Activated CD4-positive, alpha-beta memory T cell treated with anti-CD3 and anti-CD28 coated beads, Interleukin-2, amount 10 ng/mL, durations not matched to agents 7 days and 5 days (primary cell): ENCODE data around the gene CLEC4G. TPM values are rescaled to one million over a fixed set of nuclear protein-coding genes. Genes with fewer than 3 reads are reported as not detected.

ENCODE experiments used
- CTCF ChIA-PET: fragments of 350-600 bp; sonication (Branson Sonifier 250); formaldehyde crosslinking; loops from one replicate; lab custom pipeline; 2021; ENCODE audit warnings: antibody characterized with exemption, inconsistent platforms; lab: Charles Lee
- POLR2A ChIA-PET: fragments of 350-600 bp; sonication (Branson Sonifier 250); formaldehyde crosslinking; loops from one replicate; lab custom pipeline; 2021; ENCODE audit warnings: antibody characterized with exemption; lab: Charles Lee
- DNase-seq: peaks from one replicate; pipeline ENCODE4 v3.0.0-alpha.2; 2020
- H3K27ac Mint-ChIP-seq: one replicate; pipeline ENCODE4 v1.8.0; 2021; ENCODE audit warnings: mild to moderate bottlenecking, mixed read lengths
- H3K27me3 Mint-ChIP-seq: one replicate; pipeline ENCODE4 v1.8.0; 2021; ENCODE audit warnings: mixed read lengths
- H3K36me3 Mint-ChIP-seq: one replicate; pipeline ENCODE4 v1.8.0; 2021; ENCODE audit warnings: low read depth, mixed read lengths
- H3K4me1 Mint-ChIP-seq: one replicate; pipeline ENCODE4 v1.8.0; 2021; ENCODE audit warnings: mixed read lengths
- H3K4me3 Mint-ChIP-seq: one replicate; pipeline ENCODE4 v1.8.0; 2021; ENCODE audit warnings: mild to moderate bottlenecking, mixed read lengths
- H3K9me3 Mint-ChIP-seq: one replicate; pipeline ENCODE4 v1.8.0; 2021; ENCODE audit warnings: mixed read lengths
- total RNA-seq, 2 experiments: library from RNA; stranded (reverse); gene quantifications; one replicate each; pipeline ENCODE4 v1.2.3, GENCODE V29; 2021

The CLEC4G gene
- total RNA-seq, 2 experiments from 2014 or later, result not detected

DNA sequence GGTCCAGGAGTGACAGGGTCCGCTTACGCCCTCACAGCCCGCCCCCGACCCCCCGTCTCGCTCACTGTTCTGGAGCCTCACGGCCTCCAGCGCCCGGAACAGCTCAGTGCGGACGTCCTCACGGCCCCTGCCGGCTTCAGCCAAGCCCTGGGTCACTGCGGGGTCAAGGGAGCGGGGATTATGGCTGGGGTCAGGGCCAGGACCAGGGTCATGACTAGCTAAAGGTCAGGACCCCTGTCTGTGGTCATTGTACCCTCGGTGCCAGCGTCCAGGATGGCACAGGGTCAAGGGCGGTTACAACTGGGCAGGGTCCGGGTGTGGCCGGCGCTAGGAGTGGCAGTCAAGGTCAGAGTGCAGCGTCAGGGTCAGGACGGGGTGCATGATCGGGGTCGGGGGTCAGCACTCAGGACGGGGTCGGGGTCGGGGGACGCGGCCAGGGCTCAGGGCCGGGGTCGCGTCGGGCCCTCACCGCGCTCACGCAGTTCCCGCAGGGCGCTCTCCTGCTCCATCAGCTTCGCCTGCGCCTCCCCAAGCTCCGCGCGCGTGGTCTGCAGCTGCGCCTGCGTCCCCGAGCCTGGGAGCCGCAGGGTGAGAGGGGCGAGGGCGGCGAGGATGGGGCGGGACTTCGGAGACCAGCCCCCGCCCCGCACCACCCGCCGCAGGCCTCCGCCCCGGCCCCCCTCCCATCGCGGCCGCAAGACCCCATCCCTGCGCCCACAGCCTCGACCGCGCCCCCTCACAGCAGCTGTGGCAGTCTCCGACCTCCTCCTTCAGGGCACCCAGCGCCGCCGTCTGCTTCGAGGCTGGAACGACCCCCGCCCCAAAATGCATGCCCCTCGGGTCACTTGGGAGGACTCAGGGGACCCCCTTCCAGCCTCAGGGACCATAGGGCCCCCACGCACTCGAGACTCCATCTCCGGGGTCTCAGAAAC lies 1.4 kb downstream of the CLEC4G start:
- ChIA-PET POLR2A (no interaction called here), CTCF (no interaction called here)
- peaks cover 46% of the 10 kb centered on the region for H3K27me3 Mint-ChIP-seq
- H3K4me3 Mint-ChIP-seq, result no peak overlapping the region
- no peaks in the 10 kb centered on the region for H3K9me3 Mint-ChIP-seq
- H3K36me3 Mint-ChIP-seq, result no peaks in the 10 kb centered on the region
- H3K4me1 Mint-ChIP-seq, result no peaks in the 10 kb centered on the region
- no peak overlapping the region for H3K27ac Mint-ChIP-seq
- DNase-seq, result no peak

- CTCF ChIA-PET, result no interaction called here
These were observed 2.1 kb downstream of the CLEC4G start for GRCh38 chr19:7729831-7730285.

DNA sequence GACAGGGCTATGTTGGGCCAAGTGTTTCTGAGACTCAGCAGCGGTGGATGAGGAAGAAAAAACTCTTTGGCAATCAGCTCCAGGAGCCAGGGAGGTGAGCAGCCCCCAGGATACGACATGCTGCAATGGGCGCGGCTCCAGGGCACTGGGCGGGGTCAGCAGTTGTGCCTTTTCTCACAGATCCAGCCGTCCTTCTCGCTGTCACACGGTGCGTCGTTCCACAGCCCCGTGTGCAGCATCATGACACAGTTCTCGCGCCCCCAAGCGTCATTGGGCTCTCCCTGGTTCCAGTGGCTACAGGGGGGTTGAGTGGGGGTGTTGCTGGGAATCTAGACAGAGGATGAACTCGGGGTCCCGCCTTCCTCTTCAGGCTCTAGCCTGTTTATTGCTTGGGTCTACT lies 2.7 kb downstream of the CLEC4G start:
- POLR2A ChIA-PET, result no interaction called here

More at GRCh38 chr19:7729831-7730285, 2.1 kb downstream of the CLEC4G start:
- DNase-seq, result no peak
- H3K4me1 Mint-ChIP-seq, result no peaks in the 10 kb centered on the region
- H3K9me3 Mint-ChIP-seq, result no peaks in the 10 kb centered on the region
- H3K4me3 Mint-ChIP-seq, result no peak overlapping the region
- no peak overlapping the region for H3K27ac Mint-ChIP-seq
- POLR2A ChIA-PET, result no interaction called here
- no peaks in the 10 kb centered on the region for H3K36me3 Mint-ChIP-seq
- H3K27me3 Mint-ChIP-seq, result peaks cover 41% of the 10 kb centered on the region

DNA sequence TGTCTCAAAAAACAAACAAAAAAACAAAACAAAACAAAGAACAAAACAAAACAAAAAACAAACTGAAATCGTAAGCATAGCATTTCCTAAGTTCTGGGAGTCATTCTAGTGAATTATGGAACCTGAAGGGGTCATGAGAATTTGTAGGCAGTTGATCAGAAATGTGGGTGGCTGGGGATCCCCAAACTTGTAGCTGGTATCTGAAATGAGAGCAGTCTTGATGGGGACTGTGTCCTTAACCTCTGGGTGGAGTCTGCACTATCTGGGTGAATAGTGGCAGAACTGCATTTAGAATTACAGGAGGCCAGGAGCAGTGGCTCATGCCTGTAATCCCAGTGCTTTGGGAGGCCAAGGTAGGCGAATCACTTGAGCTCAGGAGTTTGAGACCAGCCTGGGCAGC lies 6.1 kb downstream of the CLEC4G start:
- H3K36me3 Mint-ChIP-seq, result no peaks in the 10 kb centered on the region
- no peak overlapping the region for H3K4me3 Mint-ChIP-seq
- no peak for DNase-seq
- ChIA-PET POLR2A (no interaction called here), CTCF (interaction anchor here (1.4 kb wide), 1 partner anchor 45 kb away, joined by 4 read pairs; the partner anchor contains the start of gene TRAPPC5)
- H3K27me3 Mint-ChIP-seq, result peaks cover 27% of the 10 kb centered on the region
- no peaks in the 10 kb centered on the region for H3K9me3 Mint-ChIP-seq
- no peaks in the 10 kb centered on the region for H3K4me1 Mint-ChIP-seq
- no peak overlapping the region for H3K27ac Mint-ChIP-seq

More for the DNA sequence above, 2.7 kb downstream of the CLEC4G start:
- no peak overlapping the region for H3K27ac Mint-ChIP-seq
- no peaks in the 10 kb centered on the region for H3K36me3 Mint-ChIP-seq
- peaks cover 37% of the 10 kb centered on the region for H3K27me3 Mint-ChIP-seq
- no peaks in the 10 kb centered on the region for H3K4me1 Mint-ChIP-seq
- H3K9me3 Mint-ChIP-seq, result no peaks in the 10 kb centered on the region
- no peak overlapping the region for H3K4me3 Mint-ChIP-seq
- DNase-seq, result no peak
- CTCF ChIA-PET, result interaction anchor here (1.0 kb wide), 1 partner anchor 30 kb away, joined by 3 read pairs; no protein-coding TSS in a partner anchor

DNA sequence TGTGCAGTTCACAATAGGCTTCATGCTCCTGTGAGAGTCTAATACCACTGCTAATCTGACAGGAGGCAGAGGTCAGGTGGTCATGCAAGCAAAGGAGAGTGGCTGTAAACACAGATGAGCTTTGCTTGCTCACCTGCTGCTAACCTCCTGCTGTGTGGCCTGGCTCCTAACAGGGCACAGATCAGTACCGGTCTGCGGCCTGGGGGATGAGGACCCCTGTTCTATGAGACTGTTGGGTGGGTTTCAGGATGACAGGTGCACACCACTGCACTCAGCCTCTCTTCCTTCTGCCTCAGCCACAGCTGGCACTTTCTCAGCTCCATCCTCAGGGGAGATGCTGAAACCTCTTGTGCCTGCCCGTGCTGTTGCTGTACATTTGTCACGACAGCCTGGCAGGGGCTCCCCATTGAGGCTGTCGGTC lies 9.7 kb downstream of the CLEC4G start:
- Mint-ChIP-seq H3K4me3 (no peak overlapping the region), H3K9me3 (no peaks in the 10 kb centered on the region), H3K36me3 (no peaks in the 10 kb centered on the region), H3K27me3 (peaks cover 2% of the 10 kb centered on the region), H3K27ac (no peak overlapping the region), H3K4me1 (no peaks in the 10 kb centered on the region)
- POLR2A ChIA-PET, result no interaction called here
- CTCF ChIA-PET, result interaction anchor here (1.0 kb wide), 1 partner anchor 41 kb away, joined by 3 read pairs; the partner anchor contains the start of gene TRAPPC5
- no peak for DNase-seq

DNA sequence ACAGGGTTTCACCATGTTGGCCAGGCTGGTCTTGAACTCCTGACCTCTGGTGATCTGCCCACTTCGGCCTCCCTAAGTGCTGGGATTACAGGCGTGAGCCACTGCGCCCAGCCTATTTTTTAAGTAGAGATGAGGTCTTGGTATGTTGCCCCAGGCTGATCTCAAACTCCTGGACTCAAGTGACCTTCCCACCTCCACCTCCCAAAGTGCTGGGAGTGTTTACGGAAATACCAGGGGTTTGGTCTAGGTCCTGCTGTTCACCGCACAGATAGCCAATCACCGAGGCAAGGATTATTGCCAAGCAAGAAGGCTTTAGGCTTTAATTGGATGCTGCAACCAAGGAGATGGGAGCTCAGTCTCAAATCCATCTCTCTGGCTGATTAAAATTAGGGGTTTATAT lies 11.6 kb downstream of the CLEC4G start:
- no peak for DNase-seq
- peaks cover 3% of the 10 kb centered on the region for H3K36me3 Mint-ChIP-seq
- no peak overlapping the region for H3K4me3 Mint-ChIP-seq
- H3K9me3 Mint-ChIP-seq, result peaks cover 5% of the 10 kb centered on the region
- no peak overlapping the region for H3K27ac Mint-ChIP-seq
- CTCF ChIA-PET, result no interaction called here
- POLR2A ChIA-PET, result no interaction called here
- no peaks in the 10 kb centered on the region for H3K4me1 Mint-ChIP-seq
- H3K27me3 Mint-ChIP-seq, result no peaks in the 10 kb centered on the region

GRCh38 chr19:7718668-7719067 lies 13.2 kb downstream of the CLEC4G start:
- Mint-ChIP-seq H3K4me3 (no peak overlapping the region), H3K36me3 (peaks cover 3% of the 10 kb centered on the region), H3K27me3 (no peaks in the 10 kb centered on the region), H3K4me1 (peaks cover 3% of the 10 kb centered on the region), H3K9me3 (peaks cover 5% of the 10 kb centered on the region), H3K27ac (no peak overlapping the region)
- ChIA-PET POLR2A (no interaction called here), CTCF (no interaction called here)
- DNase-seq, result no peak

DNA sequence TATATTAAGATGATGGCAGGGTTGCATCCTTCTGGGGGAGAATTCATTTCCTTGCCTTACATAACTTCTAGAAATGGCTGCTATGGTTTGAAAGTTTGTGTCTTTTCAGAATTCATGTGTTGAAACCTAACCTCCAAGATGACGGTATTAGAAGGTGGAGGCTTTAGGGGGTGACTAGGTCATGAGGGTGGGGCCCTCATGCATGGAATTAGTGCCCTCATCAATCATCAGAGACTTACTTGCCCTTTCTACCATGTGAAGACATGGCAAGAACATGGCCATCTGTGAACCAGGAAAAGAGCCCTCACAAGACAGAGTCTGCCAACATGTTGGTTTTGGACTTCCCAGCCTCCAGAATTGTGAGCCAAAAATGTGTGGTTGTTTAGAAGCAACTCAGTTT lies 15.1 kb downstream of the CLEC4G start:
- no peak for DNase-seq
- H3K27ac Mint-ChIP-seq, result no peak overlapping the region
- H3K36me3 Mint-ChIP-seq, result peaks cover 3% of the 10 kb centered on the region
- H3K9me3 Mint-ChIP-seq, result peaks cover 5% of the 10 kb centered on the region
- no peaks in the 10 kb centered on the region for H3K27me3 Mint-ChIP-seq
- H3K4me3 Mint-ChIP-seq, result no peak overlapping the region
- CTCF ChIA-PET, result no interaction called here
- POLR2A ChIA-PET, result no interaction called here
- H3K4me1 Mint-ChIP-seq, result peaks cover 3% of the 10 kb centered on the region

GRCh38 chr19:7715671-7716070 lies 16.2 kb downstream of the CLEC4G start:
- Mint-ChIP-seq H3K4me3 (no peak overlapping the region), H3K4me1 (peaks cover 5% of the 10 kb centered on the region), H3K36me3 (peaks cover 3% of the 10 kb centered on the region), H3K27ac (no peak overlapping the region), H3K27me3 (no peaks in the 10 kb centered on the region), H3K9me3 (peaks cover 5% of the 10 kb centered on the region)
- no peak for DNase-seq
- ChIA-PET CTCF (no interaction called here), POLR2A (no interaction called here)

DNA sequence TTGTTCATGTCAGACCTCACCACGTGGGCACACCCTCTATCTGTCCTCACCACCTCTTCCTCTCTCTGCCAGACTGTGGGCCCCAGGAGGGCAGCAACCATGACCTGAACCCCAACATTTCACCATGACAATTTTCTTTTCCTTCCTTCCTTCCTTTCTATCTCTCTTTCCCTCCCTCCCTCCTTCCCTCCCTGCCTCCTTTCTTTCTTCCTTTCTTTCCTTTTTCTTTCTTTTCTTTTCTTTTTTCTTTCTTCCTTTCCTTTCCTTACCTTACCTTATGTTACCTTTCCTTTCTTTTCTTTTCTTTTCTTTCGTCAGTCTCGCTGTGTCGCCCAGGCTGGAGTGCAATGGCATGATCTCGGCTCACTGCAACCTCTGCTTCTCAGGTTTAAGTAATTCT lies 21.3 kb downstream of the CLEC4G start:
- Mint-ChIP-seq H3K27ac (no peak overlapping the region), H3K4me3 (no peak overlapping the region), H3K36me3 (no peaks in the 10 kb centered on the region), H3K27me3 (peaks cover 6% of the 10 kb centered on the region), H3K9me3 (no peaks in the 10 kb centered on the region), H3K4me1 (peaks cover 25% of the 10 kb centered on the region)
- POLR2A ChIA-PET, result no interaction called here
- CTCF ChIA-PET, result no interaction called here
- no peak for DNase-seq

DNA sequence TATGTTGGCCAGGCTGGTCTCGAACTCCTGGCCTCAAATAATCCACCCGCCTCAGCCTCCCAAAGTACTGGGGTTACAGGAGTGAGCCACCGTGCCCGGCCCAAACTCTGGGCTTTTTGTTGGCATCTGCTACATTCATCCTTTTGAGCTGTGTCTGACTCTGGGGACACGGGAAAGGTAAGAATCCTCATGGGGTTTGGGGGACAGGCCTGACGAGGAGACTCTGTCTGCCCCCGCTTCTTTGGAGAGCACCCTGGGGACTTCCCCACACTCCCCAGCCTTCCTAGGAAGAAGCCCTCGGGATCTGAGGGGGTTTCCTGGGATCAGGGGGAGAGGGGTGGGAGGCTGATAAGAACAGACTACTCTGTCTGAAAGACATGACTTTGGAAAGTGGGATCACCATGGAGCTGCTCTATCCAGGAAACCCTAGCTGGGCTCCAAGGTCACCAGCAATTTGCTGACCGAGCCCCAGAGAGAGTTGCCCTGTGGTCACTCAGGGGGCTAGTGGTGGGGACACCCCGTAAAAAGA lies 21.9 kb downstream of the CLEC4G start:
- no peak for DNase-seq
- no peak overlapping the region for H3K4me3 Mint-ChIP-seq
- H3K9me3 Mint-ChIP-seq, result no peaks in the 10 kb centered on the region
- H3K27me3 Mint-ChIP-seq, result peaks cover 8% of the 10 kb centered on the region
- no peak overlapping the region for H3K27ac Mint-ChIP-seq
- H3K4me1 Mint-ChIP-seq, result peaks cover 31% of the 10 kb centered on the region
- ChIA-PET CTCF (interaction anchor here (2.5 kb wide), 1 partner anchor 29 kb away, joined by 8 read pairs; the partner anchor contains the start of gene TRAPPC5), POLR2A (no interaction called here)
- H3K36me3 Mint-ChIP-seq, result no peaks in the 10 kb centered on the region

DNA sequence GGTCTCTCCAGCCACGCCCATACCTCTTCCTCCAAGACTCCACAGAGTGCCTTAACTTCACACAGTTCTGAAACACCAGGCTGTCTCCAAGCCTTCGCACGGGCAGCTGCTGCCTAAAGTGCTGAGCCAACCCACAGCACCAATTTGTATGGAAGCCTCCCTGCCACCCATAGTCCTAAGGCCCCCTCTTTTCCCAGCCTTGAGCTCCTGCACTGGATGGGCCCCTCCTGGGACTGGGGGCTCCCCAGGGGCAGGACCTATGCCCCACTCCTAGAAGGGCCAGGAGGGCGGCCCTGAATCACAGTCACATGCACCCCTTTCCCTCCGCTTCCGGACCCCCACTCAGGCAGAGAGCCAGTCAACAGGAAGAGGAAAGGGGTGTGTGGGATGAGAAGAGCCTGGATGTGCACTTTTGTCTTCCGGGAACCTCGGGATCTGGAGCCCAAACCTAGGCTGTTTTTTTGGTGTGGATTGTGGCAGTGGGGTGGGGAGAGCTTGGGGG lies 24.9 kb downstream of the CLEC4G start:
- Mint-ChIP-seq H3K4me1 (peaks cover 33% of the 10 kb centered on the region), H3K9me3 (no peaks in the 10 kb centered on the region), H3K27ac (peak overlapping the region; percentile 60), H3K36me3 (no peaks in the 10 kb centered on the region), H3K4me3 (peak overlapping the region; percentile 36), H3K27me3 (peaks cover 18% of the 10 kb centered on the region)
- DNase-seq, result no peak
- ChIA-PET POLR2A (interaction anchor here (2.5 kb wide), 1 partner anchor 26 kb away, joined by 15 read pairs; the partner anchor contains the start of gene TRAPPC5), CTCF (interaction anchor here (1.0 kb wide), 1 partner anchor 26 kb away, joined by 7 read pairs; the partner anchor contains the start of gene TRAPPC5)
